H9 (cell line): Measurements from ENCODE around the gene PHLDA3. TPM values are rescaled to one million over a fixed set of nuclear protein-coding genes. Genes with fewer than 3 reads are reported as not detected.

Experiments used
- DNase-seq: peaks from one replicate; pipeline ENCODE4 v3.0.0-alpha.2; 2017
- H2AFZ ChIP-seq: one replicate; pipeline ENCODE4 v1.6.1; 2013; ENCODE audit warnings: mild to moderate bottlenecking, low read length, control low read depth, moderate library complexity
- H2AK5ac ChIP-seq: 2 replicates; pipeline ENCODE4 v1.6.1; 2013; ENCODE audit warnings: low read length, control low read depth, mixed read lengths; ENCODE audit not compliant: insufficient read length
- H2BK120ac ChIP-seq: one replicate; pipeline ENCODE4 v1.6.1; 2013; ENCODE audit warnings: low read depth, mild to moderate bottlenecking, low read length, control low read depth, inconsistent platforms; ENCODE audit not compliant: poor library complexity, severe bottlenecking
- H2BK12ac ChIP-seq: 2 replicates; pipeline ENCODE4 v1.6.1; 2013; ENCODE audit warnings: low read length, control low read depth, mixed read lengths, low read depth; ENCODE audit not compliant: insufficient read length
- H2BK15ac ChIP-seq: 2 replicates; pipeline ENCODE4 v1.6.1; 2013; ENCODE audit warnings: low read depth, low read length, control low read depth
- H2BK20ac ChIP-seq: one replicate; pipeline ENCODE4 v1.6.1; 2013; ENCODE audit warnings: low read depth, mild to moderate bottlenecking, low read length, control low read depth, inconsistent platforms; ENCODE audit not compliant: poor library complexity, severe bottlenecking
- H2BK5ac ChIP-seq: 2 replicates; pipeline ENCODE4 v1.6.1; 2013; ENCODE audit warnings: low read length, control low read depth, mixed read lengths; ENCODE audit not compliant: insufficient read length
- H3K14ac ChIP-seq: 2 replicates; pipeline ENCODE4 v1.6.1; 2013; ENCODE audit warnings: low read length, control low read depth; ENCODE audit not compliant: insufficient read depth
- H3K18ac ChIP-seq: 2 replicates; pipeline ENCODE4 v1.6.1; 2013; ENCODE audit warnings: low read depth, mild to moderate bottlenecking, mixed read lengths, low read length, control low read depth; ENCODE audit not compliant: insufficient read length
- H3K23ac ChIP-seq: 2 replicates; pipeline ENCODE4 v1.6.1; 2013; ENCODE audit warnings: low read length, control low read depth, mixed read lengths, low read depth; ENCODE audit not compliant: insufficient read length
- H3K23me2 ChIP-seq: 2 replicates; pipeline ENCODE4 v1.6.1; 2013; ENCODE audit warnings: low read depth, mild to moderate bottlenecking, mixed read lengths, low read length, control low read depth; ENCODE audit not compliant: insufficient read length, poor library complexity, severe bottlenecking
- H3K27ac ChIP-seq: 2 replicates; pipeline ENCODE4 v1.5.1; 2013; ENCODE audit warnings: low read length, control low read depth, mixed read lengths, low read depth; ENCODE audit not compliant: insufficient read length
- H3K27me3 ChIP-seq: 2 replicates; pipeline ENCODE4 v1.6.1; 2013; ENCODE audit warnings: low read length, control low read depth, inconsistent platforms; ENCODE audit not compliant: insufficient read depth
- H3K4ac ChIP-seq: 2 replicates; pipeline ENCODE4 v1.6.1; 2013; ENCODE audit warnings: low read depth, mild to moderate bottlenecking, control low read depth, inconsistent platforms, low read length, moderate library complexity
- H3K4me1 ChIP-seq: 2 replicates; pipeline ENCODE4 v1.6.1; 2013; ENCODE audit warnings: low read length, control low read depth, inconsistent platforms; ENCODE audit not compliant: insufficient read depth
- H3K4me2 ChIP-seq: 2 replicates; pipeline ENCODE4 v1.6.1; 2013; ENCODE audit warnings: low read length, control low read depth, mixed read lengths; ENCODE audit not compliant: insufficient read length, insufficient read depth
- H3K56ac ChIP-seq: 2 replicates; pipeline ENCODE4 v1.6.1; 2013; ENCODE audit warnings: low read depth, mild to moderate bottlenecking, mixed read lengths, low read length, control low read depth; ENCODE audit not compliant: insufficient read length
- H3K79me1 ChIP-seq: 2 replicates; pipeline ENCODE4 v1.6.1; 2013; ENCODE audit warnings: low read depth, mild to moderate bottlenecking, moderate library complexity, low read length, control low read depth, inconsistent platforms; ENCODE audit not compliant: insufficient read depth, poor library complexity, severe bottlenecking
- H3K79me2 ChIP-seq: 2 replicates; pipeline ENCODE4 v1.6.1; 2013; ENCODE audit warnings: low read length, control low read depth, inconsistent platforms; ENCODE audit not compliant: insufficient read depth
- H3K9ac ChIP-seq: 2 replicates; pipeline ENCODE4 v1.6.1; 2013; ENCODE audit warnings: low read length, control low read depth, mixed read lengths; ENCODE audit not compliant: insufficient read length; ENCODE audit errors: extremely low read depth
- H3K9me3 ChIP-seq: one replicate; pipeline ENCODE4 v1.6.1; 2013; ENCODE audit warnings: low read depth, low read length, inconsistent platforms; ENCODE audit not compliant: control insufficient read depth
- H3T11ph ChIP-seq: one replicate; pipeline ENCODE4 v1.6.1; 2013; ENCODE audit warnings: mild to moderate bottlenecking, low read length, control low read depth, inconsistent platforms
- H4K20me1 ChIP-seq: one replicate; pipeline ENCODE4 v1.6.1; 2013; ENCODE audit not compliant: control insufficient read depth, insufficient read length, insufficient read depth
- H4K5ac ChIP-seq: 2 replicates; pipeline ENCODE4 v1.6.1; 2013; ENCODE audit warnings: low read depth, mild to moderate bottlenecking, mixed read lengths, low read length, control low read depth; ENCODE audit not compliant: insufficient read length
- H4K8ac ChIP-seq: replicated peaks from 2 replicates; pipeline ENCODE4 v1.6.1; 2013; ENCODE audit warnings: low read length, control low read depth, mixed read lengths, low read depth; ENCODE audit not compliant: insufficient read length
- H4K91ac ChIP-seq: 2 replicates; pipeline ENCODE4 v1.6.1; 2013; ENCODE audit warnings: low read depth, mild to moderate bottlenecking, moderate library complexity, mixed read lengths, low read length, control low read depth; ENCODE audit not compliant: insufficient read length
- H3K27ac Mint-ChIP-seq, 3 experiments: 2 replicates in 2 of 3; 3 replicates in 1 of 3; pipeline ENCODE4 v1.8.0; 2020 to 2021; ENCODE audit warnings: mixed read lengths in 3 of 3, mild to moderate bottlenecking in 1 of 3, moderate library complexity in 1 of 3
- H3K27me3 Mint-ChIP-seq: 2 replicates; pipeline ENCODE4 v1.8.0; 2021; ENCODE audit warnings: low read depth, mild to moderate bottlenecking, moderate library complexity, mixed read lengths
- H3K36me3 Mint-ChIP-seq, 3 experiments: 2 replicates in 2 of 3; 3 replicates in 1 of 3; pipeline ENCODE4 v1.8.0; 2020 to 2021; ENCODE audit warnings: low read depth in 3 of 3, mixed read lengths in 3 of 3; ENCODE audit not compliant: insufficient read depth in 1 of 3
- H3K4me1 Mint-ChIP-seq, 2 experiments: 2 replicates each; pipeline ENCODE4 v1.8.0; 2020; ENCODE audit warnings: mixed read lengths in 2 of 2
- H3K4me3 Mint-ChIP-seq, 2 experiments: 2 replicates in 1 of 2; 3 replicates in 1 of 2; pipeline ENCODE4 v1.8.0; 2020 to 2021; ENCODE audit warnings: mild to moderate bottlenecking in 2 of 2, mixed read lengths in 2 of 2, moderate library complexity in 1 of 2
- H3K9me3 Mint-ChIP-seq, 2 experiments: 2 replicates in 1 of 2; 3 replicates in 1 of 2; pipeline ENCODE4 v1.8.0; 2020; ENCODE audit warnings: mild to moderate bottlenecking in 2 of 2, mixed read lengths in 2 of 2, moderate library complexity in 1 of 2
- CTCF ChIP-seq: fragments of 200-600 bp; sonication (generic); conservative IDR thresholded peaks from 3 replicates; pipeline ENCODE4 v1.8.0; 2021; ENCODE audit warnings: antibody characterized with exemption, mild to moderate bottlenecking
- WGBS: extraction: QIAGEN DNeasy Blood & Tissue Kit; methylation state at CpG from one replicate; pipeline ENCODE4 v1.1.7; 2013; ENCODE audit warnings: missing lambda C conversion rate, low lambda C conversion rate, mixed read lengths; ENCODE audit not compliant: insufficient read length; ENCODE audit errors: extremely low coverage; 5-methylcytosine and 5-hydroxymethylcytosine counted together
- total RNA-seq: library from RNA; stranded (reverse); gene quantifications from 2 replicates; pipeline ENCODE4 v1.2.1, GENCODE V29; 2021

Gene PHLDA3
- total RNA-seq, 1 experiment from 2014 or later: 53.9 TPM

- peaks cover 24 to 29% of the 10 kb centered on the region in 2 experiments for H3K4me1 Mint-ChIP-seq
- H3K9me3 ChIP-seq: no peaks in the 10 kb centered on the region
- no peak overlapping the region for H2AFZ ChIP-seq
- no peak overlapping the region for H2BK120ac ChIP-seq
- H4K91ac ChIP-seq: no peak overlapping the region
- H3K4me1 ChIP-seq: peaks cover 2% of the 10 kb centered on the region; the same call in 1 of the 2 replicates
- no peaks in the 10 kb centered on the region for H3K36me3 Mint-ChIP-seq
- no peak overlapping the region for H3K14ac ChIP-seq
- no CpG with 5 or more reads among the region's 35 CpGs for WGBS
- peak overlapping the region; percentile 77 for H3K18ac ChIP-seq
- H3K79me1 ChIP-seq: no peaks in the 10 kb centered on the region
- H3K27me3 Mint-ChIP-seq: peaks cover 12% of the 10 kb centered on the region
- no peak overlapping the region for H3T11ph ChIP-seq
- H3K79me2 ChIP-seq: no peaks in the 10 kb centered on the region
- peak; percentile 97 for DNase-seq
- H4K20me1 ChIP-seq: no peaks in the 10 kb centered on the region
- H2BK5ac ChIP-seq: no peak overlapping the region
- peak overlapping the region; percentile 45 for H3K9ac ChIP-seq
- no peak overlapping the region for H3K23ac ChIP-seq
- H2AK5ac ChIP-seq: no peak overlapping the region
- H3K9me3 Mint-ChIP-seq: no peaks in the 10 kb centered on the region; a peak in 2 of 5 replicates
- no peak overlapping the region for H4K5ac ChIP-seq
- H3K27ac ChIP-seq: no peak overlapping the region
- peak; percentile 95 for TF ChIP-seq CTCF
- peak overlapping the region; percentile 68 to 83 for H3K4me3 Mint-ChIP-seq
- no peak overlapping the region for H3K4ac ChIP-seq
- no peak overlapping the region for H2BK20ac ChIP-seq
- no peak overlapping the region for H4K8ac ChIP-seq
- no peak overlapping the region for H2BK15ac ChIP-seq
- H3K27ac Mint-ChIP-seq: no peak overlapping the region; a peak in 1 of 7 replicates
- H2BK12ac ChIP-seq: no peak overlapping the region
- H3K23me2 ChIP-seq: peaks cover 16% of the 10 kb centered on the region
- H3K4me2 ChIP-seq: peak overlapping the region; percentile 90
- no peaks in the 10 kb centered on the region for H3K27me3 ChIP-seq
- no peak overlapping the region for H3K56ac ChIP-seq
Measured at GRCh38 chr1:201481761-201482493, 12.9 kb upstream of the PHLDA3 start.
